ENCODE measurements around the gene PPP2R3B. TPM values are rescaled to one million over a fixed set of nuclear protein-coding genes. Genes with fewer than 3 reads are reported as not detected.

The PPP2R3B gene
- polyA plus RNA-seq, 1 donor (not counting 4 experiments of a cell fraction or from before 2014, with no cell fraction given), result 6.6 TPM

DNA sequence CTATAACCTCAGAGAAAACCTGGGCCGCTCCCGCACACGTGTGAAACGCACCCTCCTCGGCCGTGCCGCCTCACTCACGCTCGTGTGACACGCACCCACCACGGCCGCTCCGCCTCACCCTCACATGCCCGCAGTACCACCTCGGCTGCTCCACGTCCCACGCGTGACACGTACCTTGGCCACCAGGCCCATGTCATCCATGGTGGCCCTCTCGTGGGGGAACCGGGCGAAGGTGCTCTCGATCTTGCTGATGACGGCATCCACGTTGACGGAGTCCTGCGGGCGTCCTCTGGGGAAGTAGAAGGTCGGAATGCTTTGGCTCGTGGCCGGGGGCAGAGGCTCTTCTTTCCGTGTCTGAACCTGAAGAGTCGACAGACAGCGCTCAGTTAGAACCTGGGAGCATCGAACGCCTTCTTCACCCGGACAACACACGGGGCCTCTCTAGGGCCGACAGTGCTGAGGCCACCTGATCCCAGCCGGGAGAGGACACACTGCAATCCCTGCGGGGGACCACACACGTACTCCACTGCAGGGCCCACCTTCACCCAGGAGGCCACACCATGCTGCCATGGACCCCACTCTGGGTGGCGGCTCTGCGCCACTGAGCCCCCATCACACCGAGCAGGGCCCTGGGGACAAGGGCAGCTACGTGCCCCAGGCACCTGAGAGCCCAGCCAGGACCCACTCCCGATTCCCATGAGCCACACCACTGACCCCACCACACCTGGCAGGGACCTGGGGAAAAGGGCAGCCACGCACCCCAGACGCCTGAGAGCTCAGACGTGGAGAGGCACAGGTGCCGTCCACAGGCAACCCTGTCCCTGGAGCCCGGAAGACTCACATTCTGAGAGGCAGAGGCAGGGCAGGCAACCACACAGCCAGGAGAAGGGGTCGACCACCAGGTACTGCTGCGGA is 25.2 kb downstream of the PPP2R3B start:
- no peak overlapping the region for H3K4me3 ChIP-seq (ENCODE audit: control insufficient read depth in 2 of 3, extremely low read depth in 1 of 3, insufficient read depth in 2 of 3, low read depth in 1 of 3, low read length in 3 of 3)
- no peaks in the 10 kb centered on the region for H3K9me1 ChIP-seq (ENCODE audit: control insufficient read depth, extremely low read depth, insufficient read depth, low read length)
- peaks cover 3 to 4% of the 10 kb centered on the region in 2 experiments for H3K36me3 ChIP-seq (ENCODE audit: control insufficient read depth in 2 of 2, extremely low read depth in 1 of 2, insufficient read depth in 2 of 2, low read length in 2 of 2)
- peaks cover 13% of the 10 kb centered on the region for H3K9me3 ChIP-seq (ENCODE audit: control insufficient read depth, low read depth, low read length)
- H3K9ac ChIP-seq (ENCODE audit: control insufficient read depth, extremely low read depth, insufficient read depth, low read length), result no peak overlapping the region
- H3K4me2 ChIP-seq (ENCODE audit: control insufficient read depth, extremely low read depth, insufficient read depth, low read depth, low read length), result no peak overlapping the region
- no peak overlapping the region for H2AFZ ChIP-seq (ENCODE audit: control insufficient read depth, low read length)
- H3K27me3 ChIP-seq (ENCODE audit: control insufficient read depth, extremely low read depth, insufficient read depth, low read length), result no peaks in the 10 kb centered on the region
- no peaks in the 10 kb centered on the region for H3K4me1 ChIP-seq (ENCODE audit: control insufficient read depth, extremely low read depth, insufficient read depth, low read length)
- H4K20me1 ChIP-seq (ENCODE audit: control insufficient read depth, extremely low read depth, insufficient read depth, low read length), result no peaks in the 10 kb centered on the region
- DNase-seq (ENCODE audit: low read depth, low spot score) (no peak), FAIRE-seq (no peak)
- no peaks in the 10 kb centered on the region for H3K79me2 ChIP-seq (ENCODE audit: control insufficient read depth, insufficient read depth, low read length)
- dilution Hi-C loops (cut with MboI; ENCODE audit: extremely low pct_ligation_motif_present, low sequenced_read_pairs), result no loop called here
- TF ChIP-seq EZH2 (IDR thresholded peaks at IDR 0.05; ENCODE audit: low read length), result no peak
- no peak overlapping the region for H3K27ac ChIP-seq (ENCODE audit: control insufficient read depth, insufficient read depth, low read length)

DNA sequence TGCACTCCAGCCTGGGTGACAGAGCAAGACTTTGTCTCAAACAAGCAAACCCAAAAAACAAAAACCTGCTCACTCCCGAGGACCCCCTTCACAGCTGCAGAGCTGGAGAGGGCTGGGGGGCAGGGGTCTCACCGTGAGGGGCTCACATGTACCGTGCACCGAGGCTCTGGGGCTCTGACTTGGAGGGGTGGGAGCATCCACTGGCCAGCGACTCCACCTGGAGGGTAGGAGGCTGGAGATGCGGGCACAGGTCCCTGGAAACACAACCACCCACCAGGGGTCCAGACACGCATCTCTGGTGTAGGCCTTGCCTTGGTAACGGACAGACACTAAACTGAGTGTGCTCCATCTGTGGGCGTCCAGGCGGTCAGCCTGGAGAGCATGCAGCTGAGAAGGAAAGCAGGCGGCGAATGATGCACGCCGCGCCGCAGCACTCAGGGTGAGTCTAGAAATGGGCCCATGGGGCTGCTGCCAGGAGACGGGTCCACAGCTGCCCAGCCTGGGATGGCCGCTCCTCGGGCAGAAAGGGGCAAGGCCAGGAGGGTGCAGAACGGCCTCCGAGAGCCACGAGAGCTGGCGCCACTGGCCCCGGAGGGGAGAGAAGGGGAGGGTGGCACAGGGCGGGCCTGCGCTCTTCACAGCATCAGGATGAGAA is 26.1 kb downstream of the PPP2R3B start:
- no peak for TF ChIP-seq EZH2 (IDR thresholded peaks at IDR 0.05; ENCODE audit: low read length)
- TF ChIP-seq, protein P1, sequence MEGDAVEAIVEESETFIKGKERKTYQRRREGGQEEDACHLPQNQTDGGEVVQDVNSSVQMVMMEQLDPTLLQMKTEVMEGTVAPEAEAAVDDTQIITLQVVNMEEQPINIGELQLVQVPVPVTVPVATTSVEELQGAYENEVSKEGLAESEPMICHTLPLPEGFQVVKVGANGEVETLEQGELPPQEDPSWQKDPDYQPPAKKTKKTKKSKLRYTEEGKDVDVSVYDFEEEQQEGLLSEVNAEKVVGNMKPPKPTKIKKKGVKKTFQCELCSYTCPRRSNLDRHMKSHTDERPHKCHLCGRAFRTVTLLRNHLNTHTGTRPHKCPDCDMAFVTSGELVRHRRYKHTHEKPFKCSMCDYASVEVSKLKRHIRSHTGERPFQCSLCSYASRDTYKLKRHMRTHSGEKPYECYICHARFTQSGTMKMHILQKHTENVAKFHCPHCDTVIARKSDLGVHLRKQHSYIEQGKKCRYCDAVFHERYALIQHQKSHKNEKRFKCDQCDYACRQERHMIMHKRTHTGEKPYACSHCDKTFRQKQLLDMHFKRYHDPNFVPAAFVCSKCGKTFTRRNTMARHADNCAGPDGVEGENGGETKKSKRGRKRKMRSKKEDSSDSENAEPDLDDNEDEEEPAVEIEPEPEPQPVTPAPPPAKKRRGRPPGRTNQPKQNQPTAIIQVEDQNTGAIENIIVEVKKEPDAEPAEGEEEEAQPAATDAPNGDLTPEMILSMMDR (optimal IDR thresholded peaks at IDR 0.05 in 1 of 3, IDR thresholded peaks at IDR 0.05 in 1 of 3, conservative IDR thresholded peaks at IDR 0.05 in 1 of 3; ENCODE audit: extremely low read depth in 1 of 3, insufficient read depth in 2 of 3, low read length in 3 of 3), result no peak

More for the DNA sequence above, 26.1 kb downstream of the PPP2R3B start:
- H3K27me3 ChIP-seq (ENCODE audit: control insufficient read depth, extremely low read depth, insufficient read depth, low read length), result no peaks in the 10 kb centered on the region
- dilution Hi-C loops (cut with MboI; ENCODE audit: extremely low pct_ligation_motif_present, low sequenced_read_pairs), result no loop called here
- H3K4me3 ChIP-seq (ENCODE audit: control insufficient read depth in 2 of 3, extremely low read depth in 1 of 3, insufficient read depth in 2 of 3, low read depth in 1 of 3, low read length in 3 of 3), result no peak overlapping the region
- H3K36me3 ChIP-seq (ENCODE audit: control insufficient read depth in 2 of 2, extremely low read depth in 1 of 2, insufficient read depth in 2 of 2, low read length in 2 of 2), result peaks cover 3 to 6% of the 10 kb centered on the region in 2 experiments
- H3K4me2 ChIP-seq (ENCODE audit: control insufficient read depth, extremely low read depth, insufficient read depth, low read depth, low read length), result no peak overlapping the region
- no peak overlapping the region for H3K9ac ChIP-seq (ENCODE audit: control insufficient read depth, extremely low read depth, insufficient read depth, low read length)
- no peak for FAIRE-seq
- no peaks in the 10 kb centered on the region for H3K9me1 ChIP-seq (ENCODE audit: control insufficient read depth, extremely low read depth, insufficient read depth, low read length)
- no peak overlapping the region for H2AFZ ChIP-seq (ENCODE audit: control insufficient read depth, low read length)
- no peak for DNase-seq (ENCODE audit: low read depth, low spot score)
- no peaks in the 10 kb centered on the region for H4K20me1 ChIP-seq (ENCODE audit: control insufficient read depth, extremely low read depth, insufficient read depth, low read length)
- H3K79me2 ChIP-seq (ENCODE audit: control insufficient read depth, insufficient read depth, low read length), result no peaks in the 10 kb centered on the region
- H3K9me3 ChIP-seq (ENCODE audit: control insufficient read depth, low read depth, low read length), result peaks cover 13% of the 10 kb centered on the region
- no peak overlapping the region for H3K27ac ChIP-seq (ENCODE audit: control insufficient read depth, insufficient read depth, low read length)
- no peaks in the 10 kb centered on the region for H3K4me1 ChIP-seq (ENCODE audit: control insufficient read depth, extremely low read depth, insufficient read depth, low read length)
